Ecto neural progenitor cell (in vitro differentiated cells): ENCODE data around the gene RAMP2.

Experiments used
- DNase-seq: peaks from one replicate; pipeline ENCODE4 v3.0.0-alpha.2; 2018; ENCODE audit warnings: low spot score

Gene RAMP2

DNA sequence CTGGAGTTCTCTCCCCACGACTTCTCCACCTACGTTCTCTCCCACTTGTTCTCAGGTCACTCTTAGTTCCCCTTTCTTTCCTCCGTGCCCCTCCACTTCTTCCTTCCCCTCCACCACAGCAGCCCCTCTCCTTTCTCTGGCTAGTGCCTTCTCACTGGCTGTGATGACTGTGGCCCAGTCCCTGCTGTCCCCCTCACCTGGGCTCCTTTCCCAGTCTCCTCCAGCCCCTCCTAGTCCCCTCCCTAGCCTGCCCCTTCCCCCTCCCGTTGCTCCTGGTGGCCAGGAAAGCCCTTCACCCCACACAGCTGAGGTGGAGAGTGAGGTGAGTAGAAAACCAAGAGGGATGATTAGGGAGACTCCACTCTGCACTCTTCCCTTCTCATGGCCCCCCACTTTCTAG lies 34.0 kb downstream of the RAMP2 start:
- no peak for DNase-seq

DNA sequence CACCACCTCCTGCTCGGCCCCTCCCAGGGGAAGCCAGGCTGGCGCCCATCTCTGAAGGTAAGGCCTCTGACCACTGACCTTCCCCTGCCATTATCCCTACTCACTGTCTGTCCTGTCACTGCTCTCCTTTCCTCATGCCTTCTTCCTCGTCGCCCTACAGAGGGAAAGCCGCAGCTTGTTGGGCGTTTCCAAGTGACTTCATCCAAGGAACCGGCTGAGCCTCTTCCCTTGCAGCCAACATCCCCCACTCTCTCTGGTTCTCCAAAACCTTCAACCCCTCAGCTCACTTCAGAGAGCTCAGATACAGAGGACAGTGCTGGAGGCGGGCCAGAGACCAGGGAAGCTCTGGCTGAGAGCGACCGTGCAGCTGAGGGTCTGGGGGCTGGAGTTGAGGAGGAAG lies 34.4 kb downstream of the RAMP2 start:
- DNase-seq: no peak

GRCh38 chr17:42796066-42796758 lies 35.2 kb downstream of the RAMP2 start:
- no peak for DNase-seq

GRCh38 chr17:42797067-42798007 lies 36.3 kb downstream of the RAMP2 start:
- DNase-seq: no peak

GRCh38 chr17:42798011-42798382 lies 37.0 kb downstream of the RAMP2 start:
- DNase-seq: no peak

DNA sequence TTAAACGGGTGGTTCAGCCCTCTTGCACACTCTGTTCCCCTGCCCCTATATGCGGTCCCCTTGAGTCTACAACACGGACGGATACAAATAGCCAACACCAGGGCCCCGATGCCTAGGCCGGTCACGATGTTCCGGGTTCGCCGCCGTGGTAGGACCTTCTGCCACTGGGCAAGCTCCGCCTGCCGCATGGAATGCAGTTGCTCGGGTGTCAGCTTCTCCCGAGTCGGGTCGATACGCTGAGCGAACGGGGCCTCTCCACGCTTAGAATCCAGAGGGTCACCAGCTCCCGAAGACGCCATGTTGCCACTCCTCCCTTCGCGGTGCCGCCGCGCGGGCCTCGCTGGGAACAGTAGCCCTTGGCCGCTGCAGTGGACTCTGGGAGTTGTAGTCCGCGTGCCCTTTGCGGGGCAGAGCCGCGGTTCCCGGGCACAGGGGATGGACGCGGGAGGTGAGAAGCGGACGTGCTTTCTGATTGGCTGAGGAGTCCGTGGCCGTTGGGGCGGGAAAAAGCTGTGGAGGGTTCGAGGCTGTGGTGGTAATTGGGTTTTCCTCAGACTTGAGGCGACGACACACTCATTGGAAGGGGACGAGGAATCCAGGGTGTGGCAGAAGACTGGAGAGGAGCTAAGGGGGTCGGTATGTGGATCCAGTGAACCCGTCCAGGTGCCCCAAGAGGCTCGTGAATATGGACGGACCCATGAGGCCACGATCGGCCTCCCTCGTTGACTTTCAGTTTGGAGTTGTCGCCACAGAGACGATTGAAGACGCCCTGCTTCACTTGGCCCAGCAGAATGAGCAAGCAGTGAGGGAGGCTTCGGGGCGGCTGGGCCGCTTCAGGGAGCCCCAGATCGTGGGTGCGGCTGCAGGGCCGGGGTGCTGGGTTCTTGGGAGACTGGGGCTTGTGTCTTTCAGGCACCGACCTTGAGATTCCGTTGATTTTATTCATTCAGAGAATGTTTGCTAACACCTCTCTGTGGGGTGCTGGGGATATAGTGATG lies 37.7 kb downstream of the RAMP2 start, which contains the start of the genes CNTD1 and COA3:
CNTD1 (plus strand) TSS at position 479 of the 998 bp plus-strand sequence; CDS start at position 686, 207 bp downstream.
COA3 (minus strand) TSS at position 322 of the 998 bp plus-strand sequence; CDS start at position 299, 23 bp downstream.
- peak; percentile 96 for DNase-seq

DNA sequence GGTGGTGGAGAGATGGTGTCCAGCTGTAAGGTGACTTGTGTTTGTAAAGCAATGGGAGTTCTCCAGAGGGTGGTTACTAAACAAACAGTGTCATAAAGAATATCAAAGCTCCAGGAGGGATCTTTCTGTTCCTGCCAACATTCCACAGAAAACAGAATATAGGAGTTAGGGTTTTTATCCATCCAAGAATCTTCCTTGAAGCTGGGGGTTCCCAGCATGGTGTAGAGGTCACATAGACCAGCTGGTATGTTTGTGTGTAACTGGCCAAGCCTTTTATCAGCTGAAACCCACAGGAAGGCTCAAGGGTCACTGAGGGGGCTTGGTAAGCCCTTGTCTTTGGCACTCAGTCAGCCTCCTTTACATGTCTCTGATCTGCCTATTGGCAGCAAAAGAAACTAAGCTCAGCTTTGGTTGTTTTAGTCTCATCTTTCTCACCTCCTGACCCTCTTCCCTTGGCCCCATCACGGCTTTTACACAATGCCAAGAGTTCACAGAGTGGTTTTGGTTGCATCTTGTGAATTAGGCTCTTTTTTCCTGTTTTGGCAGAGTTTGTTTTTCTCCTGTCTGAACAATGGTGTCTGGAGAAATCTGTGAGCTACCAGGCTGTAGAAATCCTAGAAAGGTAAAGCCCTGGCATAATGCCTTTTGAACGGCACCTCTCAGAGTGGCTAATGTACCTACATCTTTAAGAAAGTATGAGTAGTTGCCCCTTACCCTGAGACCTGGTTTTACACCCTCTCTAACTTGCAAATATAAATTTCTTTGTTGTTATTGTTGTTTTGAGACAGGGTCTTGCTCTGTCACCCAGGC lies 42.3 kb downstream of the RAMP2 start:
- DNase-seq: no peak

DNA sequence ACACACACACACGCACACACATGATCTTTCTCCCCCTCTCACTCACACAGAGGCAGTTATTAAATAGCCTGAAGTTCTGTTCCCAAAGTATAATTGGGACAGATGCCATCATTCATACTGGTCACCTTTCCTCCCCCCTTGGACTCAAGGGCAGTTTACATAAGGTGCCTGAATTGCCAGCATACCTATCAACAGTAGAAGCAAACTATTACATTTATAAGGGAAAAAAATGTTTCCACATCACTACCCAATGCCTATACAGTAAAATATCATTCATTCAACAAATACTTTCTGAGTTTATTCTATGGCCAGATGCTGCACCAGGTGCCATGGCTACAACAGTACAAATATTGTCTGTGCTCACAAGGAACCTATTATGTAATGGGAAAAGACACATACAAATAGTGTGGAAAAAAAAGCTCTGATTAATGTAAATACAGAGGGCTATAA lies 43.9 kb downstream of the RAMP2 start:
- no peak for DNase-seq

DNA sequence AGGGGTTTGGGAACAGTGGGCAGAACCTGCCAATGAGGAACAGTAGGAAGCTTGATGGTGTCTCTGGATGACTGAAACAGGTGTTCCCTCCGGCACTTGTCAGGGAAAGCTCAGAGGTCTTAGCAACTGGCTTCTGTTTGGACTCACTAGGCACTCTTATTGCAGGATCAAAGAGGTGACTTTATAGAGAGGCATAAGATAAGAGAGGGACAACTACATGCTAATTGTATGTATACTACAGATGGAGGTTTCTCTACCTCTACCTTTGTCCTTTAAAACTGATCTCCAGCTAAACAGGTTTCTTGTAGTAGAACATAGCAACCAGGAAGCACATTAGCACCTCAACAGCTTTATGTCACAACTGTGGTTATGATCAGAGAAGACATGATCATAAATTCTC lies 45.2 kb downstream of the RAMP2 start:
- no peak for DNase-seq

- DNase-seq: no peak
Observed at GRCh38 chr17:42809250-42809649, 48.2 kb downstream of the RAMP2 start.
